ENCODE results near the gene DDX10.
"Not testable (repeated sequence)": the region's sequence is repeated elsewhere in the genome, so short reads cannot be mapped to it uniquely, and the experiment has no call there.

The DDX10 gene

GRCh38 chr11:108774037-108774730, 109.3 kb downstream of the DDX10 start:
- no peak for DNase-seq (ENCODE audit: low read depth in 2 of 2)

GRCh38 chr11:108775324-108775723, 110.5 kb downstream of the DDX10 start:
- DNase-seq (ENCODE audit: low read depth in 2 of 2) = no peak

GRCh38 chr11:108779147-108779546, 114.3 kb downstream of the DDX10 start:
- DNase-seq (ENCODE audit: low read depth in 2 of 2) = not testable (repeated sequence)

- no peak for DNase-seq (ENCODE audit: low read depth in 2 of 2)
Measured at GRCh38 chr11:108780119-108780518, 115.2 kb downstream of the DDX10 start.

- DNase-seq (ENCODE audit: low read depth in 2 of 2) = no peak
Measured at GRCh38 chr11:108781946-108782345, 117.1 kb downstream of the DDX10 start.

- DNase-seq (ENCODE audit: low read depth in 2 of 2) = no peak
Measured at GRCh38 chr11:108786281-108786990, 121.6 kb downstream of the DDX10 start.

- DNase-seq (ENCODE audit: low read depth in 2 of 2) = no peak
Measured at GRCh38 chr11:108787105-108787504, 122.2 kb downstream of the DDX10 start.

- DNase-seq (ENCODE audit: low read depth in 2 of 2) = no peak
Measured at GRCh38 chr11:108788565-108789199, 123.8 kb downstream of the DDX10 start.

GRCh38 chr11:108790501-108791299, 125.8 kb downstream of the DDX10 start:
- DNase-seq (ENCODE audit: low read depth in 2 of 2) = no peak

- DNase-seq (ENCODE audit: low read depth in 2 of 2) = no peak
Measured at GRCh38 chr11:108793138-108793537, 128.3 kb downstream of the DDX10 start.

GRCh38 chr11:108793611-108794010, 128.7 kb downstream of the DDX10 start:
- no peak for DNase-seq (ENCODE audit: low read depth in 2 of 2)

- no peak for DNase-seq (ENCODE audit: low read depth in 2 of 2)
Measured at GRCh38 chr11:108796551-108796950, 131.7 kb downstream of the DDX10 start.

GRCh38 chr11:108797578-108798100, 132.8 kb downstream of the DDX10 start:
- DNase-seq (ENCODE audit: low read depth in 2 of 2) = no peak

- DNase-seq (ENCODE audit: low read depth in 2 of 2) = no peak
Measured at GRCh38 chr11:108802492-108802891, 137.6 kb downstream of the DDX10 start.

- DNase-seq (ENCODE audit: low read depth in 2 of 2) = no peak
Measured at GRCh38 chr11:108803776-108804175, 138.9 kb downstream of the DDX10 start.

- no peak for DNase-seq (ENCODE audit: low read depth in 2 of 2)
Measured at GRCh38 chr11:108804511-108804910, 139.6 kb downstream of the DDX10 start.

GRCh38 chr11:108805030-108805429, 140.2 kb downstream of the DDX10 start:
- DNase-seq (ENCODE audit: low read depth in 2 of 2) = no peak

- DNase-seq (ENCODE audit: low read depth in 2 of 2) = no peak
Measured at GRCh38 chr11:108807262-108807661, 142.4 kb downstream of the DDX10 start.

GRCh38 chr11:108813086-108813485, 148.2 kb downstream of the DDX10 start:
- DNase-seq (ENCODE audit: low read depth in 2 of 2) = no peak

GRCh38 chr11:108817976-108818375, 153.1 kb downstream of the DDX10 start:
- DNase-seq (ENCODE audit: low read depth in 2 of 2) = no peak

- DNase-seq (ENCODE audit: low read depth in 2 of 2) = no peak
Measured at GRCh38 chr11:108818971-108819370, 154.1 kb downstream of the DDX10 start.

- DNase-seq (ENCODE audit: low read depth in 2 of 2) = no peak
Measured at GRCh38 chr11:108819957-108820356, 155.1 kb downstream of the DDX10 start.
